ACHN (cell line): ENCODE results near the gene CCDC13.

Experiments used
- DNase-seq: peaks from one replicate; pipeline ENCODE4 v3.0.0-alpha.2; 2015
- in situ Hi-C: cut with HindIII; loops from 2 replicates; pipeline ENCODE4 v1.10.0; 2017; ENCODE audit warnings: low sequenced_read_pairs, low pct_ligation_motif_present, low pct_unique_long_range_greater_than_20kb

Gene CCDC13

GRCh38 chr3:42801784-42802183, 28.7 kb upstream of the CCDC13 start:
- in situ Hi-C loops, result no loop called here

GRCh38 chr3:42801048-42801620, 28.1 kb upstream of the CCDC13 start:
- in situ Hi-C loops, result no loop called here
- DNase-seq, result no peak

More at GRCh38 chr3:42801784-42802183, 28.7 kb upstream of the CCDC13 start:
- DNase-seq, result no peak

- no peak for DNase-seq
- in situ Hi-C loops, result no loop called here
These were observed 27.2 kb upstream of the CCDC13 start for GRCh38 chr3:42800251-42800650.

GRCh38 chr3:42799376-42799775, 26.3 kb upstream of the CCDC13 start:
- in situ Hi-C loops, result no loop called here
- no peak for DNase-seq

DNA sequence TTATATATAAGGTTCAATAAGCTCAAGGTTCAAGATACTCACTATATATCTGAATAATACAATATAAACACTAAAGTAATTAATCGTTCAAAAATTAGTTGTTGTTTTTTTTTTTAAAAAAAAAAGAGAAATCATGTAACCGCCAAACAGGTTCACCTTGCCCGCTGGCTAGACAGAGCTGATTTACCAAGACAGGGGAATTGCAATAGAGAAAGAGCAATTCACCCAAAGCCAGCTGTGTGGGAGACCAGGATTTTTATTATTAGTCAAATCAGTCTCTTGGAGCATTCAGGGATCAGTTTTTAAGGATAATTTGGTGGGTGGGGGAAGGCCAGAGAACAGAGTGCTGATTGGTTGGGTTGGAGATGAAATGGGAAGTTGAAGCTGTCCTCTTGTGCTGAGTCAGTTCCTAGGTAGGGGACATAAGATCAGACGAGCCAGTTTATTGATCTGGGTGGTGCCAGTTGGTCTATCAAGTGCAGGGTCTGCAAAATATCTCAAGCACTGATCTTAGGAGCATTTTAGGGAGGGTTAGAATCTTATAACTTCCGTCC, 23.4 kb upstream of the CCDC13 start:
- in situ Hi-C loops, result no loop called here

GRCh38 chr3:42795621-42796181, 22.6 kb upstream of the CCDC13 start:
- in situ Hi-C loops, result no loop called here
- no peak for DNase-seq

More for the DNA sequence above, 23.4 kb upstream of the CCDC13 start:
- no peak for DNase-seq

DNA sequence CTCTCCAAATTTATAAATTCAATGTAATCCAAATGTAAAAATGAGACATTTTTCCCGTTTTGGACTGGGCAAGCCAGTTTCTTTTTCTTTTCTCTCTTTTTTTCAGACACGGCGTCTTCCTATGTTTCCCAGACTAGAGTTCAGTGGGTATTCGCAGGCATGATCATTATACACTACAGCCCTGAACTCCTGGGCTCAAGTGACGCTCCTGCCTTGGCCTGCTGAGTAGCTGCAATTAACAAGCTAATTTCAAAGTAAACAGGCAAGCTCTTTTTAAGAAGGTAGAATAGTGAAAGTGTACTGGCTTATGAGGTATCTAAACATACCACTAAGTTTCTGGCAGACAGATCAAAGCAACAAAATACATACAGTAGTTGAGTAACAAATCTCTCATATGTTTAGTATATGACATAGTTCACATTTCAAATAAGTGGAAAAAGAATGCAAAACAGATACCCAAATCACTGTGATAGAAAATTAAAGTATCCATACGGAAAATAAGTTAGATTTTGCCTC, 17.7 kb upstream of the CCDC13 start:
- in situ Hi-C loops, result no loop called here
- no peak for DNase-seq

GRCh38 chr3:42786631-42787030, 13.6 kb upstream of the CCDC13 start:
- no peak for DNase-seq
- in situ Hi-C loops, result no loop called here

GRCh38 chr3:42786212-42786611, 13.2 kb upstream of the CCDC13 start:
- no peak for DNase-seq
- in situ Hi-C loops, result no loop called here

DNA sequence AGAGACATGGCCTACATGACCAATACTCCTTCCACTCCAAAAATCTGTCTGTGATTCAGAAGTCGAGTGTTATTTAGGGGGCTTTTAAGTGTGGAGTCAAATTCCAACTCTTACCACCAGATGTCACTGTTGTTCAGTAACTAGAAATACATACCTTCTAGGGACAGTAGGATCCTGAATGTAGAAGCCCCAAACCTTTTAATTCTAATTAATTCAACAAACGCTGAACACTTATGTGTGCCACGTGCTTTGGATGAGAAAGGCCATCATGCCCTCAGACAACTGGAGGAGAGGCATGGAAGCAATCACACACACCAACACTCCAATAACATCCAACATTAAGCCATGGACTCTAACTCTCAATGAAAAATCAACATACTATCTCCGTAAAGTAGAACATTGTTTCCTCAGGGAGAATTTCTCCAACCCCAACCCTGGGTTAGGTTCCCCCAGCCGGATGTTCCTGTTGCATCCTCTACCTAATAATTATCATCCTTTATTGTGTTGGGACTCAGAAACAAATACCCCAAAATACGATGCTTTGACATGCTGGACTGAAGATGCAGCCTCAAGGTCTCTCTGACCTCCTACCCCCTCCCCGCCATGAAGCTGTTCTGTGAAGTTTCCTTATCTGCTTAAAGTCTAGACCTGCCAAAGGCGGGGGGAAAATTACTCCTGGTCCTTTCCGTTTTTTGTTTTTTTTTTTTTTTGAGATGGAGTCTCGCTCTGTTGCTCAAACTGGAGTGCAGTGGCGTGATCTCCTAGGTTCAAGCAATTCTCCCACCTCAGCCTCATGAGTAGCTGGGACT, 8.0 kb upstream of the CCDC13 start:
- DNase-seq, result peak; percentile 59
- in situ Hi-C loops, result no loop called here

- DNase-seq, result peak; percentile 27
- in situ Hi-C loops, result no loop called here
These were observed 7.3 kb upstream of the CCDC13 start for GRCh38 chr3:42780398-42780797.

DNA sequence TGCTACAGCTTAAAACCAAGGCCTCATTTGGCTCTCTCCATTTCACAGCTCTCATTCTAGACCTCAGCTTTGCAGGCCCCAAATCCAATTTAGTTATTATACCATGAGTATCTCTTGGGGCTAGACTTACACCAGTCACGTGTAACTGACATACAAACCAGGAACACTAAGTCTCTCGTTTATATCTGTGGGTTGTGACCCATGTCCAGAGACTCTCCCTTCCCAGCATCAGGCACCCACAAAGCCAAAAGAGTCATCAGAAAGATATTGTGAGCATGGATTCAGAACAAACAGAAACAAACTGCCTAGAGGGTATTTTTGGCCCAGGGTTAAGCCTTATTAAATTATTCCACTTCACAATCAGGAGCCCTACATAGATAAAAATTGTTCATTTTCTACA, 5.6 kb upstream of the CCDC13 start:
- in situ Hi-C loops, result no loop called here
- no peak for DNase-seq

GRCh38 chr3:42773409-42773751, 327 bp upstream of the CCDC13 start:
- in situ Hi-C loops, result no loop called here

GRCh38 chr3:42771271-42771670, 1.8 kb downstream of the CCDC13 start:
- in situ Hi-C loops, result no loop called here
- DNase-seq, result no peak

More at GRCh38 chr3:42773409-42773751, 327 bp upstream of the CCDC13 start:
- no peak for DNase-seq

DNA sequence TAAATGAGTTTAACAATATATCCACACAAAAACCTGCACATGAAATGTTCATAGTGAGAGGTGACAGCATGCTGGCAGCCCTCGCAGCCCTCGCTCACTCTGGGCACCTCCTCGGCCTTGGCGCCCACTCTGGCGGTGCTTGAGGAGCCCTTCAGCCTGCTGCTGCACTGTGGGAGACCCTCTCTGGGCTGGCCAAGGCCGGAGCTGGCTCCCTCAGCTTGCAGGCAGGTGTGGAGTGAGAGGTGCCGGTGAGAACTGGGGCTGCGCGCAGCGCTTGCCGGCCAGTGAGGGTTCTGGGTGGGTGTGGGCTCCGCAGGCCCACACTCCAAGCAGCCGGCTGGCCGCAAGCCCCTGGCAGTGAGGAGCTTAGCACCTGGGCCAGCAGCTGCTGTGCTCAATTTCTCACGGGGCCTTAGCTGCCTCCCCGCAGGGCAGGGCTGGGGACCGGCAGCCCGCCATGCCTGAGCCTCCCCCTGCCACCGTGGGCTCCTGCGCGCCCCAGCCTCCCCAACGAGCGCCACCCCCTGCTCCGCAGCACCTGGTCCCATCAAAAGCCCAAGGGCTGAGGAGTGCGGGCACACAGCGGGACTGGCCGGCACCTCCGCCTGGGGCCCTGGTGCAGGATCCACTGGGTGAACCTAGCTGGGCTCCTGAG, 3.4 kb downstream of the CCDC13 start:
- DNase-seq, result no peak
- in situ Hi-C loops, result no loop called here

GRCh38 chr3:42764561-42765295, 8.3 kb downstream of the CCDC13 start:
- in situ Hi-C loops, result no loop called here
- DNase-seq, result no peak

DNA sequence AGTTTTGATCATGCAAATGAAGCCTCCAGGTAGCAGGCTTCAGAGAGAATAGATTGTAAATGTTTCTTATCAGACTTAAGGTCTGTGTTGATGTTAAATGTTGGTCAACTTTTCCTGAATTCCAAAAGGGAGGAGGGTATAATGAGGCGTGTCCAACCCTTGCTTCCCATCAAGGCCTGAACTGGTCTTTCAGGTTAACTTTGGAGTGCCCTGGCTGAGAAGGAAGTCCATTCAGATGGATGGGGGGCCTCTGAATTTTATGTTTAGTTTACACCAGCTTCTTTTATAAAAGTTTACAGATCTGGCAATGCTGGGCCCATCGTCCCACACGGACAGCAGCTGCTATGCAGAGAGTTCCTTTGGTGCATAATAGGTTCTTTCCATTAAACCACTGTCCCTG, 8.9 kb downstream of the CCDC13 start:
- in situ Hi-C loops, result no loop called here
- no peak for DNase-seq

- in situ Hi-C loops, result no loop called here
- no peak for DNase-seq
These were observed 10.0 kb downstream of the CCDC13 start for GRCh38 chr3:42763021-42763420.
